ENCODE measurements around the gene L3MBTL3. TPM values are rescaled to one million over a fixed set of nuclear protein-coding genes. Genes with fewer than 3 reads are reported as not detected.

The L3MBTL3 gene
- total RNA-seq = 1 to 10 TPM; 1.4 to 3.2 (median 2.4) TPM
- 1 to 10 TPM in 2 of 3 donors, under 1 TPM in 1; 1.00 to 3.1 (median 1.1) TPM for polyA plus RNA-seq
- long read RNA-seq, donor 1, partial matches to known transcripts = 1 of 1 reads
- long read RNA-seq, donor 1, other reads (novel, unspliced or antisense) = 0 of 1 reads
- long read RNA-seq, donor 2, partial matches to known transcripts = 0 of 1 reads
- long read RNA-seq, donor 2, other reads (novel, unspliced or antisense) = 1 of 1 reads

DNA sequence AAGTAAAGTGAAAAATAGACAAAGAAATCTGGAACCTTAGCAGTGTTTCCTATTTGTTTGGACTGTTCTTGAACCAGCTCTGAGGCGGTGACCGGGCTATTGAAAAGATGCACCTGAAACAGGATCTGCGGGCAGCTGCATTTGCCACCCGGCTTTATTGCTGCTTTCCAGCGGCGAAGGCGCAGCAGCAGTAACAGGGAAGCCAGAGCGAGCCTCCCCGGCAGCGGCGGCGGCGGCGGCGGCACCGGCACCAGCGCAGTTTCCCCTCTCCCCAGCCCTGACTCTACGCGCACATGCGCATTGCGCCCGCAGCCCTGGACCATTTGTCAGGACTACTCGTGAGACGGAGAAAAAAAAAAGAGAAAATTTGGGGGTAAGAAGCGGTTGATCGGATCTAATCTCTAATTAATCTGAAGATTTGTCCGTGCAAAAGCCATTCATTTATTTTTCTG, at the start of gene L3MBTL3:
Gene L3MBTL3 (plus strand): TSS at position 290 of the 452 bp plus-strand sequence. CDS start 24,119 bp downstream, outside the sequence.
- intact Hi-C loops (cut with DNase I) = loop anchor here in 1 of 2 donors (10.0 kb wide), 1 partner anchor 254 kb away; no protein-coding TSS in a partner anchor
- TF ChIP-seq, protein P1, sequence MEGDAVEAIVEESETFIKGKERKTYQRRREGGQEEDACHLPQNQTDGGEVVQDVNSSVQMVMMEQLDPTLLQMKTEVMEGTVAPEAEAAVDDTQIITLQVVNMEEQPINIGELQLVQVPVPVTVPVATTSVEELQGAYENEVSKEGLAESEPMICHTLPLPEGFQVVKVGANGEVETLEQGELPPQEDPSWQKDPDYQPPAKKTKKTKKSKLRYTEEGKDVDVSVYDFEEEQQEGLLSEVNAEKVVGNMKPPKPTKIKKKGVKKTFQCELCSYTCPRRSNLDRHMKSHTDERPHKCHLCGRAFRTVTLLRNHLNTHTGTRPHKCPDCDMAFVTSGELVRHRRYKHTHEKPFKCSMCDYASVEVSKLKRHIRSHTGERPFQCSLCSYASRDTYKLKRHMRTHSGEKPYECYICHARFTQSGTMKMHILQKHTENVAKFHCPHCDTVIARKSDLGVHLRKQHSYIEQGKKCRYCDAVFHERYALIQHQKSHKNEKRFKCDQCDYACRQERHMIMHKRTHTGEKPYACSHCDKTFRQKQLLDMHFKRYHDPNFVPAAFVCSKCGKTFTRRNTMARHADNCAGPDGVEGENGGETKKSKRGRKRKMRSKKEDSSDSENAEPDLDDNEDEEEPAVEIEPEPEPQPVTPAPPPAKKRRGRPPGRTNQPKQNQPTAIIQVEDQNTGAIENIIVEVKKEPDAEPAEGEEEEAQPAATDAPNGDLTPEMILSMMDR (IDR thresholded peaks at IDR 0.05) = no peak
- ATAC-seq = peak; percentile 85 to 94 (median 88)
- 0 to 1% (median 1%) methylated on average over 24 to 27 of the region's 27 CpGs for WGBS, 3 donors
- no peaks in the 10 kb centered on the region for H3K27me3 ChIP-seq (ENCODE audit: insufficient read depth in 3 of 3, low read length in 2 of 3)
- peak; percentile 91 to 94 for DNase-seq
- H3K9me3 ChIP-seq = no peaks in the 10 kb centered on the region
- no peaks in the 10 kb centered on the region for H3K36me3 ChIP-seq (ENCODE audit: insufficient read depth in 1 of 2, low read depth in 1 of 2)
- no peaks in the 10 kb centered on the region for H3K4me1 ChIP-seq
- H3K4me3 ChIP-seq = peak within 1 kb of the TSS; percentile 95
- H3K27ac ChIP-seq = peak within 1 kb of the TSS; percentile 66

DNA sequence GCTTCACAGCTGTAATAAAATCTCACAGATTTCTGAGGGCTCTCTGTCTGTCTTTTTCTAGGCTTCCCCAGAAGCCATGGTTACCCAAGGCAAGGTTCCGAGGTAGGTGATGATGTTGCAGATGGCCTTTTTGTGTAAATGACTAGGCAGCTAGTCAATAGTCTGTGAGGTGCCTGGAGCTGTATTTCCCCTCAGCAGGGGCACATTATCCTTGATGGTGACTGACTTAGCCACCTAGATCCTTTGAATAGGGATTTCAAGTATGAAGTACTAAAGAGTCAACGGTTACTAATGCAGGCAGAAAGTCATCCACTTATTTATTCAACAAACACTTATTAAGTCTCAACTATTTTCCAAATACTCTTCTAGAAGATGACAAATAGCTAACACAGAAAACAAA, 49.3 kb upstream of the L3MBTL3 start:
- H3K27ac ChIP-seq = no peak overlapping the region
- WGBS, 3 donors = 73 to 88% (median 78%) methylated on average over 2 of the region's 2 CpGs
- no peaks in the 10 kb centered on the region for H3K36me3 ChIP-seq (ENCODE audit: insufficient read depth in 1 of 2, low read depth in 1 of 2)
- ATAC-seq = no peak
- peaks cover 0 to 11% (median 0%) of the 10 kb centered on the region in 3 donors for H3K27me3 ChIP-seq (ENCODE audit: insufficient read depth in 3 of 3, low read length in 2 of 3)
- intact Hi-C loops (cut with DNase I) = no loop called here
- H3K4me1 ChIP-seq = no peaks in the 10 kb centered on the region
- no peak overlapping the region for H3K4me3 ChIP-seq
- no peaks in the 10 kb centered on the region for H3K9me3 ChIP-seq
- TF ChIP-seq, protein P1 (IDR thresholded peaks at IDR 0.05) = no peak
- no peak for DNase-seq

DNA sequence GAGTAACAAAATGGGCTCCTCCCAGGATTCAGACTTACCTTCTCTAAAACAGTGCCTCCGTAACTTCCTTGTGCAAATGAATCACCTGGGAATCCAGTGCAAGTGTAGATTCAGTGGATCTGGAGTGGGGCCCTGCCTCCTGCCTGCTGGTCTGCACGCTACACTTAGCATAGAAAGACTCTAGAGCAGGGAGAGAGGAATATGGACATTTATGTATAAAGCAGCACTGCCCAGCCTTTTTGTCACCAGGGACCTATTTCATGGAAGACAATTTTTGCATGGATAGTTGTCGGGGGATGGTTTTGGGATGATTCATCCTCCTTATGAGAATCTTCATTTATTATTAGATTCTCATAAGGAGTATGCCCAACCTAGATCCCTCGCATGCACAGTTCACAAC, 42.3 kb upstream of the L3MBTL3 start:
- TF ChIP-seq, protein P1 (IDR thresholded peaks at IDR 0.05) = no peak
- peaks cover 0 to 2% (median 0%) of the 10 kb centered on the region in 3 donors for H3K27me3 ChIP-seq (ENCODE audit: insufficient read depth in 3 of 3, low read length in 2 of 3)

DNA sequence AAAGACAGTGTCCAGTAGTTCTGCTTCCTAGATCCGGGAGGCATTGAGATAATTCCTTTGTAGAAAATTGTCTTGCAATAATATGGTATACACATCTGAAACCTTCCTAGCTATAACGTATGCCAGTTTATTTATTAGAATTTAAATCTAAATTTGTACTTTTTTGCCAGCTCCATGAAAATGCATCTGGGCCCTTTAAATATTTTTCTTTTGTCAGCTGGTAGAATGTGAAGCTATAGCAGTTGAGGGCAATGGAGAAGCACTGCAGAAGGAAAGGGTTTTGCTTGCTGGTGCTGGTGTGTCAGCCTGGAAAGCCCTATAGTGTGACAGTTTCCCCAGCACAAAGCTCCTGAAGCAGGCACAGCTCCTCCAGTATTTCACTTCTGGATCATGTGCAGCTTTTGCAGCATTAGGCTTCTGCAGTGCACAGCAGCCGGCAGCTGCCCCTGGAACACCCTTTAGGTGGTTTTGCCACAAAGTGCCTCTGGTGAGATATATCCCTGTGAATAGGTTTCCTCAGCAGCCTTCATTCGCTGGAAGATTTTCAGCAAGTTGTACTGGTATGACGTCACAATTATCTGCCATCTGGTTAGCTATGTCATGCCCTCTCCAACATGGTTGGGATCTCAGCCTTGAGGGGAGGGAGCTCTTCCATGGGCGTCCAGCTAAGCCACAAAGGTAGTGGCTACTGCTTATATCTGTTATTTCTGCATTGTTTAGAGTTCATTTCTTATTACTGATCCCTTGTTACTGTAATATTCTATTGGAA, 40.0 kb upstream of the L3MBTL3 start:
- no peak for ATAC-seq
- WGBS, 3 donors = 78 to 90% (median 86%) methylated on average over 6 of the region's 6 CpGs
- no peak overlapping the region for H3K27ac ChIP-seq
- H3K36me3 ChIP-seq (ENCODE audit: insufficient read depth in 1 of 2, low read depth in 1 of 2) = no peaks in the 10 kb centered on the region
- H3K9me3 ChIP-seq = peaks cover 6% of the 10 kb centered on the region
- no peaks in the 10 kb centered on the region for H3K4me1 ChIP-seq
- no peak for DNase-seq
- TF ChIP-seq, protein P1 (IDR thresholded peaks at IDR 0.05) = no peak
- H3K4me3 ChIP-seq = no peak overlapping the region
- H3K27me3 ChIP-seq (ENCODE audit: insufficient read depth in 3 of 3, low read length in 2 of 3) = no peaks in the 10 kb centered on the region
- intact Hi-C loops (cut with DNase I) = no loop called here

More for the DNA sequence above, 42.3 kb upstream of the L3MBTL3 start:
- Histone ChIP-seq H3K36me3 (ENCODE audit: insufficient read depth in 1 of 2, low read depth in 1 of 2) (no peaks in the 10 kb centered on the region), H3K4me3 (no peak overlapping the region), H3K9me3 (peaks cover 6% of the 10 kb centered on the region), H3K27ac (no peak overlapping the region), H3K4me1 (no peaks in the 10 kb centered on the region)
- ATAC-seq (no peak), DNase-seq (no peak)
- intact Hi-C loops (cut with DNase I) = no loop called here
- WGBS, 3 donors = 90 to 91% (median 90%) methylated on average over 4 of the region's 4 CpGs

Measured in psoas muscle (tissue), 8 donors.